ENCODE results near the gene IKZF2. TPM values are rescaled to one million over a fixed set of nuclear protein-coding genes. Genes with fewer than 3 reads are reported as not detected.

Gene IKZF2
- total RNA-seq, 3 donors from 2014 or later: 5.6 to 11.1 (median 8.6) TPM

DNA sequence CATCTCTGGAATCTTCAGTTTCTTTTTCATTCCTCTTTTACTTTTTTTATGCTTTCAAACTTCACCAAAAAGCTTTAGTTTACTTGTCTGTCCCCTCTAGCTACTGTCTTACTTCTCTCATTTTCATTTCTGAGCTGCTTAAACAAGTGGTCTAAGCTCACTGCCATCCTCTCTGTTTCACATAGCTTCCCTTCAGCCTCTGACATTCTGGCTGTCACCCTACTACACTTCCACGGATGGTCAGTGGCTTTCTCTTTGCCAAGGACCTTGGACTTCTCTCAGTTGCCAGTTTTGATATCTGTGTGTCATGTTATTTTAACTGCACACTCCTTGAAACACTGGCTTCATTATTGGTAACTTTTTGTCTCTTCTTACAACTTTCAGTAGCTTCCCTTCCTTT, 176.1 kb downstream of the IKZF2 start:
- intact Hi-C loops (cut with DNase I, micrococcal nuclease): no loop called here
- peak; percentile 61 for ATAC-seq

GRCh38 chr2:212974692-212975091, 176.7 kb downstream of the IKZF2 start:
- TF ChIP-seq, protein P1, sequence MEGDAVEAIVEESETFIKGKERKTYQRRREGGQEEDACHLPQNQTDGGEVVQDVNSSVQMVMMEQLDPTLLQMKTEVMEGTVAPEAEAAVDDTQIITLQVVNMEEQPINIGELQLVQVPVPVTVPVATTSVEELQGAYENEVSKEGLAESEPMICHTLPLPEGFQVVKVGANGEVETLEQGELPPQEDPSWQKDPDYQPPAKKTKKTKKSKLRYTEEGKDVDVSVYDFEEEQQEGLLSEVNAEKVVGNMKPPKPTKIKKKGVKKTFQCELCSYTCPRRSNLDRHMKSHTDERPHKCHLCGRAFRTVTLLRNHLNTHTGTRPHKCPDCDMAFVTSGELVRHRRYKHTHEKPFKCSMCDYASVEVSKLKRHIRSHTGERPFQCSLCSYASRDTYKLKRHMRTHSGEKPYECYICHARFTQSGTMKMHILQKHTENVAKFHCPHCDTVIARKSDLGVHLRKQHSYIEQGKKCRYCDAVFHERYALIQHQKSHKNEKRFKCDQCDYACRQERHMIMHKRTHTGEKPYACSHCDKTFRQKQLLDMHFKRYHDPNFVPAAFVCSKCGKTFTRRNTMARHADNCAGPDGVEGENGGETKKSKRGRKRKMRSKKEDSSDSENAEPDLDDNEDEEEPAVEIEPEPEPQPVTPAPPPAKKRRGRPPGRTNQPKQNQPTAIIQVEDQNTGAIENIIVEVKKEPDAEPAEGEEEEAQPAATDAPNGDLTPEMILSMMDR (IDR thresholded peaks at IDR 0.05): no peak
- ATAC-seq: peak; percentile 70
- no peak for DNase-seq
- H3K4me3 ChIP-seq: no peak overlapping the region
- H3K36me3 ChIP-seq (ENCODE audit: low read depth): no peaks in the 10 kb centered on the region
- H3K9me3 ChIP-seq: no peaks in the 10 kb centered on the region
- H3K4me1 ChIP-seq (ENCODE audit: low read depth): peaks cover 7% of the 10 kb centered on the region
- intact Hi-C loops (cut with DNase I, micrococcal nuclease): no loop called here

More for the DNA sequence above, 176.1 kb downstream of the IKZF2 start:
- Histone ChIP-seq H3K9me3 (no peaks in the 10 kb centered on the region), H3K4me3 (no peak overlapping the region), H3K4me1 (ENCODE audit: low read depth) (peaks cover 7% of the 10 kb centered on the region), H3K36me3 (ENCODE audit: low read depth) (no peaks in the 10 kb centered on the region)
- DNase-seq: no peak
- TF ChIP-seq, protein P1 (IDR thresholded peaks at IDR 0.05): no peak

GRCh38 chr2:212973347-212973746, 178.1 kb downstream of the IKZF2 start:
- DNase-seq: no peak
- no peak overlapping the region for H3K4me3 ChIP-seq
- TF ChIP-seq, protein P1 (IDR thresholded peaks at IDR 0.05): no peak
- H3K9me3 ChIP-seq: no peaks in the 10 kb centered on the region
- no peaks in the 10 kb centered on the region for H3K36me3 ChIP-seq (ENCODE audit: low read depth)
- no peak for ATAC-seq
- peaks cover 7% of the 10 kb centered on the region for H3K4me1 ChIP-seq (ENCODE audit: low read depth)
- intact Hi-C loops (cut with DNase I, micrococcal nuclease): no loop called here

- intact Hi-C loops (cut with DNase I, micrococcal nuclease): no loop called here
- DNase-seq (no peak), ATAC-seq (no peak)
- no peak overlapping the region for H3K4me3 ChIP-seq
- no peaks in the 10 kb centered on the region for H3K36me3 ChIP-seq (ENCODE audit: low read depth)
- H3K4me1 ChIP-seq (ENCODE audit: low read depth): no peaks in the 10 kb centered on the region
- no peaks in the 10 kb centered on the region for H3K9me3 ChIP-seq
- TF ChIP-seq, protein P1 (IDR thresholded peaks at IDR 0.05): no peak
These were observed 181.3 kb downstream of the IKZF2 start for GRCh38 chr2:212970132-212970531.

DNA sequence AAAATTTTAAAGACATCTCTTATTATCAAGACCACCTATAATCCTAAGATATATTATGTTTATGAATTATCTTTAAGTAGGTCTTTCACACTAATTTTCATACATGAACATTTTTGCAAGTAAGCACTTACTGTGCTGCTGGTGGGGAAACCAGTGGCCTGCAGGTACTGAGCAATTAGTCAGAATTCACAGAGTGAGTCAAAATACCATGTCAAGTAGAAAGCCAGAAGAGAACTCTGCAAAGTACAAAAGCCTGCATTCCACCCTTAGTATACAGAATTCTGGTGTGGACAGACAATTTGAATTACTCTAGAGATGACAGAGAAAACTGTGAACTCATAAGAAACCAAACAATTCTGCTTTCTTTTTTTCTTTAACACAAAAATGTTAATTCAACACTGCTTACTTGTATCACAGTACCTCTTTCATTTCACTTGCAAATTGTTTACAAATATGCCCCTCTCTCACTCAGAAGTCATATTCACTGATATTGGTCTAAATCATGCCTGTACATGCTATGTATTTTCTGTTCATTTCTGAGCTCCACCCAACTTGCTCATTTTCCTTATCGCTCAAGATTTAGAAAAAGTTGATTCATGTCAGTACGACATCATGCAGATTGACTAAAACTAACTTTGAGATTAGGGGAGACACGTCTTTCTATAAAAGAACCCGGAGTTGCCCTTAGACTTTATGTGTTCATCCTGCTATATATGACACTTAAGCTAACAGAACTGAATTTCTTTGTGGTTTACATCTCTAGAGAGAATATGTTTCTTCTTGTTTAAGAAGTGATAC, 182.9 kb downstream of the IKZF2 start:
- no peaks in the 10 kb centered on the region for H3K9me3 ChIP-seq
- intact Hi-C loops (cut with DNase I, micrococcal nuclease): no loop called here
- H3K4me3 ChIP-seq: no peak overlapping the region
- DNase-seq: no peak
- ATAC-seq: no peak
- H3K4me1 ChIP-seq (ENCODE audit: low read depth): no peaks in the 10 kb centered on the region
- TF ChIP-seq, protein P1 (IDR thresholded peaks at IDR 0.05): no peak
- no peaks in the 10 kb centered on the region for H3K36me3 ChIP-seq (ENCODE audit: low read depth)
